Activated CD4-positive, CD25-positive, alpha-beta regulatory T cell (primary cell): ENCODE results near the gene CFAP161.

Source experiments
- DNase-seq, 4 experiments: peaks; one replicate each; lab custom pipeline; 2025; lab: John Stamatoyannopoulos, UW

The CFAP161 gene

GRCh38 chr15:81133782-81134461, at the start of gene CFAP161:
CFAP161 (plus strand) TSS chr15:81134270; CDS start chr15:81134330, 60 bp downstream.
- no peak for DNase-seq

GRCh38 chr15:81084716-81085115, 49.4 kb upstream of the CFAP161 start:
- no peak for DNase-seq

GRCh38 chr15:81085213-81085612, 48.9 kb upstream of the CFAP161 start:
- DNase-seq, result no peak

- DNase-seq, result no peak
Measured at GRCh38 chr15:81085898-81086297, 48.2 kb upstream of the CFAP161 start.

- DNase-seq, result no peak
Measured at GRCh38 chr15:81087066-81087465, 47.0 kb upstream of the CFAP161 start.

- DNase-seq, result no peak
Measured at GRCh38 chr15:81087694-81088093, 46.4 kb upstream of the CFAP161 start.

GRCh38 chr15:81088470-81089013, 45.5 kb upstream of the CFAP161 start:
- no peak for DNase-seq

- no peak for DNase-seq
Measured at GRCh38 chr15:81091889-81092558, 42.0 kb upstream of the CFAP161 start.

- no peak for DNase-seq
Measured at GRCh38 chr15:81092559-81092902, 41.5 kb upstream of the CFAP161 start.

- DNase-seq, result no peak
Measured at GRCh38 chr15:81093961-81094360, 40.1 kb upstream of the CFAP161 start.

GRCh38 chr15:81095690-81096365, 38.2 kb upstream of the CFAP161 start:
- DNase-seq, result no peak

GRCh38 chr15:81096398-81096797, 37.7 kb upstream of the CFAP161 start:
- no peak for DNase-seq

GRCh38 chr15:81097116-81097889, 36.8 kb upstream of the CFAP161 start:
- DNase-seq, result no peak

GRCh38 chr15:81097890-81098280, 36.2 kb upstream of the CFAP161 start:
- DNase-seq, result no peak

- DNase-seq, result no peak
Measured at GRCh38 chr15:81098349-81098748, 35.7 kb upstream of the CFAP161 start.

GRCh38 chr15:81098861-81099651, 35.0 kb upstream of the CFAP161 start:
- no peak for DNase-seq

- DNase-seq, result no peak
Measured at GRCh38 chr15:81101894-81102815, 31.9 kb upstream of the CFAP161 start.

GRCh38 chr15:81103857-81104256, 30.2 kb upstream of the CFAP161 start:
- no peak for DNase-seq

- no peak for DNase-seq
Measured at GRCh38 chr15:81105545-81105944, 28.5 kb upstream of the CFAP161 start.

GRCh38 chr15:81106560-81106959, 27.5 kb upstream of the CFAP161 start:
- no peak for DNase-seq
